Endothelial cell of umbilical vein (primary cell): Measurements from ENCODE around the gene DHX16. TPM values are rescaled to one million over a fixed set of nuclear protein-coding genes. Genes with fewer than 3 reads are reported as not detected.

Experiments
- BruUV-seq: library from RNA; stranded (reverse); fragments of 400-500 nt; replicated peaks from 2 replicates; lab custom pipeline; 2021; lab: Mats Ljungman, UMichigan
- CTCF ChIA-PET: fragments of 300-600, 350-600 bp; sonication (Branson Sonifier 250); formaldehyde crosslinking; loops from one replicate; lab custom pipeline; 2021; ENCODE audit warnings: antibody characterized with exemption, inconsistent platforms; lab: Charles Lee
- POLR2A ChIA-PET: fragments of 300-600, 350-600 bp; sonication (Branson Sonifier 250); formaldehyde crosslinking; loops from one replicate; lab custom pipeline; 2021; ENCODE audit warnings: antibody characterized with exemption, inconsistent platforms; lab: Charles Lee
- DNase-seq: peaks from one replicate; pipeline ENCODE4 v3.0.0-alpha.2; 2011; ENCODE audit warnings: low read depth, low spot score
- FAIRE-seq: peaks from 2 replicates; lab custom pipeline; 2011; peaks lifted over from hg19 to GRCh38; lab: Jason Lieb, UNC
- H2AFZ ChIP-seq: 2 replicates; pipeline ENCODE4 v1.6.0; 2012; ENCODE audit warnings: low read depth, low read length, control low read depth, inconsistent platforms
- H3K27ac ChIP-seq: 2 replicates; pipeline ENCODE4 v1.5.1; 2011; ENCODE audit warnings: low read depth, mild to moderate bottlenecking, control low read depth, low read length, moderate library complexity; ENCODE audit not compliant: insufficient read depth
- H3K27me3 ChIP-seq, 2 experiments: 2 replicates each; pipeline versions ENCODE4 v1.6.0 to v1.6.1; 2011; ENCODE audit warnings: low read length in 2 of 2, mixed read lengths in 1 of 2; ENCODE audit not compliant: control insufficient read depth in 2 of 2, insufficient read depth in 2 of 2
- H3K36me3 ChIP-seq, 2 experiments: 2 replicates in 1 of 2; 3 replicates in 1 of 2; pipeline ENCODE4 v1.5.1; 2011; ENCODE audit warnings: low read length in 2 of 2, mild to moderate bottlenecking in 1 of 2, moderate library complexity in 1 of 2; ENCODE audit not compliant: control insufficient read depth in 2 of 2, insufficient read depth in 2 of 2; ENCODE audit errors: extremely low read depth in 1 of 2
- H3K4me1 ChIP-seq: 3 replicates; pipeline ENCODE4 v1.5.1; 2011; ENCODE audit warnings: mild to moderate bottlenecking, low read length; ENCODE audit not compliant: control insufficient read depth, insufficient read depth; ENCODE audit errors: extremely low read depth
- H3K4me2 ChIP-seq: 2 replicates; pipeline ENCODE4 v1.6.1; 2011; ENCODE audit warnings: low read length, control low read depth, mixed read lengths; ENCODE audit not compliant: insufficient read depth
- H3K4me3 ChIP-seq, 3 experiments: fragments of 200-600 bp in 1 of 3; sonication (generic), shearing (Covaris generic) in 1 of 3; replicated peaks in 1 of 3; 2 replicates each; pipeline ENCODE4 v1.5.1; 2011 to 2016; ENCODE audit warnings: control low read depth in 3 of 3, low read length in 3 of 3, mild to moderate bottlenecking in 2 of 3, inconsistent platforms in 1 of 3, low read depth in 1 of 3, moderate library complexity in 1 of 3; ENCODE audit not compliant: insufficient read depth in 1 of 3
- H3K79me2 ChIP-seq: 2 replicates; pipeline ENCODE4 v1.6.0; 2012; ENCODE audit warnings: low read length, inconsistent platforms; ENCODE audit not compliant: control insufficient read depth, insufficient read depth
- H3K9ac ChIP-seq: replicated peaks from 2 replicates; pipeline ENCODE3; 2011; ENCODE audit warnings: low read length, control low read depth; ENCODE audit not compliant: insufficient read depth; ENCODE audit errors: extremely low read depth
- H3K9me1 ChIP-seq: replicated peaks from 3 replicates; pipeline ENCODE4 v1.6.0; 2011; ENCODE audit warnings: mild to moderate bottlenecking, low read length; ENCODE audit not compliant: control insufficient read depth, insufficient read depth; ENCODE audit errors: extremely low read depth
- H3K9me3 ChIP-seq: replicated peaks from 2 replicates; pipeline ENCODE4 v1.5.1; 2012; ENCODE audit warnings: low read length, inconsistent platforms; ENCODE audit not compliant: control insufficient read depth, insufficient read depth
- H4K20me1 ChIP-seq: replicated peaks from 2 replicates; pipeline ENCODE3; 2011; ENCODE audit warnings: mild to moderate bottlenecking, low read length; ENCODE audit not compliant: control insufficient read depth, insufficient read depth; ENCODE audit errors: extremely low read depth
- CTCF ChIP-seq, 2 donors: IDR thresholded peaks; 1 replicate in 1 of 2; 2 replicates in 1 of 2; pipeline ENCODE4 v1.5.1; 2011; ENCODE audit warnings: low read length in 2 of 2, mild to moderate bottlenecking in 2 of 2, moderate library complexity in 2 of 2, control low read depth in 1 of 2, inconsistent platforms in 1 of 2, low read depth in 1 of 2; ENCODE audit not compliant: insufficient read depth in 1 of 2; ENCODE audit errors: extremely low read depth in 1 of 2
- EZH2 ChIP-seq: IDR thresholded peaks from 2 replicates; pipeline ENCODE4 v1.6.1; 2012; ENCODE audit warnings: borderline replicate concordance, low read depth, mild to moderate bottlenecking, moderate library complexity, low read length, inconsistent platforms; ENCODE audit not compliant: severe bottlenecking
- FOS ChIP-seq: IDR thresholded peaks from 2 replicates; pipeline ENCODE4 v1.6.1; 2011; ENCODE audit warnings: mild to moderate bottlenecking, low read length, moderate library complexity, borderline replicate concordance; ENCODE audit not compliant: insufficient read depth
- GATA2 ChIP-seq: IDR thresholded peaks from 2 replicates; pipeline ENCODE4 v1.7.0; 2011; ENCODE audit warnings: low read depth, mild to moderate bottlenecking, moderate library complexity, mixed read lengths, low read length; ENCODE audit not compliant: insufficient read length, insufficient read depth
- JUN ChIP-seq: IDR thresholded peaks from 2 replicates; pipeline ENCODE4 v1.6.1; 2011; ENCODE audit warnings: borderline replicate concordance, low read depth; ENCODE audit not compliant: insufficient read length, insufficient read depth
- MAX ChIP-seq: IDR thresholded peaks from 2 replicates; pipeline ENCODE4 v1.6.1; 2011; ENCODE audit not compliant: insufficient read depth, insufficient read length
- MYC ChIP-seq: IDR thresholded peaks from one replicate; pipeline ENCODE4 v1.6.1; 2011; ENCODE audit warnings: mild to moderate bottlenecking, low read depth, low read length
- POLR2A ChIP-seq: IDR thresholded peaks from 2 replicates; pipeline ENCODE4 v1.6.1; 2012; ENCODE audit warnings: low read depth, mild to moderate bottlenecking, control low read depth, low read length
- POLR2AphosphoS5 ChIP-seq: IDR thresholded peaks from 2 replicates; pipeline ENCODE4 v1.6.1; 2012; ENCODE audit warnings: low read depth, mild to moderate bottlenecking, control low read depth, low read length, moderate library complexity; ENCODE audit not compliant: insufficient read depth
- dilution Hi-C: fragments of 300-500 bp; cut with MboI; formaldehyde crosslinking; loops from one replicate; pipeline ENCODE4 v1.15.0; 2019; ENCODE audit warnings: low sequenced_read_pairs; ENCODE audit not compliant: extremely low pct_ligation_motif_present
- intact Hi-C: fragments of 100-400 bp; cut with micrococcal nuclease; formaldehyde crosslinking; loops from one replicate; pipeline ENCODE4 v1.10.0; 2022
- polyA plus RNA-seq, 4 experiments: library from polyadenylated mRNA; depleted of rRNA in 3 of 4; stranded (reverse) in 3 of 4; unstranded in 1 of 4; fragments of >200 nt; gene quantifications; 2 replicates each; pipeline versions ENCODE4 v1.2.1 to v1.2.3, GENCODE V29; 2011 to 2012; ENCODE audit warnings: missing spikeins in 1 of 4
- total RNA-seq: library from RNA; stranded (reverse); gene quantifications from 2 replicates; pipeline ENCODE4 v1.2.3, GENCODE V29; 2021

DHX16 gene
- total and polyA plus RNA-seq, 2 donors (not counting 3 experiments of a cell fraction or from before 2014, with no cell fraction given): 38.2 to 66.5 TPM

- dilution Hi-C loops: no loop called here
Measured at GRCh38 chr6:30678964-30679726, 6.3 kb upstream of the DHX16 start.

More at GRCh38 chr6:30678964-30679726, 6.3 kb upstream of the DHX16 start:
- ChIA-PET CTCF (interaction anchor here (0.6 to 6.6 kb wide), 43 partner anchors 9 to 450 kb away, joined by 3 to 296 read pairs (median 5); partner anchors contain the start of genes DDR1, MDC1, NRM and TUBB), POLR2A (interaction anchor here (0.6 to 3.7 kb wide), 5 partner anchors 9 to 52 kb away, joined by 3 to 34 read pairs (median 8); no protein-coding TSS in a partner anchor)
- peak overlapping the region; percentile 19 for H3K9ac ChIP-seq
- no peak overlapping the region for H2AFZ ChIP-seq
- H3K4me3 ChIP-seq: peak overlapping the region in 2 of 3 experiments; percentile 8 to 27
- peak overlapping the region; percentile 2 for H3K27ac ChIP-seq
- intact Hi-C loops: loop anchor here (1.0 to 2.0 kb wide), 4 partner anchors 8 to 198 kb away; no protein-coding TSS in a partner anchor
- H3K4me1 ChIP-seq: peaks cover 31% of the 10 kb centered on the region
- H3K27me3 ChIP-seq: no peaks in the 10 kb centered on the region
- FAIRE-seq (peak; percentile 93), DNase-seq (peak; percentile 85)
- peaks cover 63% of the 10 kb centered on the region for H3K79me2 ChIP-seq
- peaks cover 13 to 19% of the 10 kb centered on the region in 2 experiments for H3K36me3 ChIP-seq
- no peaks in the 10 kb centered on the region for H4K20me1 ChIP-seq
- peak overlapping the region; percentile 85 for H3K4me2 ChIP-seq
- no TSS peak for BruUV-seq
- no peak for TF ChIP-seq FOS
- TF ChIP-seq GATA2: no peak
- TF ChIP-seq EZH2: no peak
- TF ChIP-seq CTCF (IDR thresholded peaks at IDR 0.05; ENCODE audit: extremely low read depth in 1 of 2, insufficient read depth in 1 of 2, low read depth in 1 of 2, low read length in 2 of 2): peak; percentile 95 to 96
- no peak for TF ChIP-seq JUN
- peak; percentile 48 for TF ChIP-seq POLR2AphosphoS5
- no peak for TF ChIP-seq MAX
- TF ChIP-seq MYC: no peak
- TF ChIP-seq POLR2A: no peak
- H3K9me1 ChIP-seq: no peaks in the 10 kb centered on the region
- no peaks in the 10 kb centered on the region for H3K9me3 ChIP-seq
